Suprapubic skin (tissue), 3 donors: ENCODE data around the gene EPB41L5.

Experiments
- CTCF ChIP-seq, 2 donors: fragments of 200-600 bp in 1 of 2; fragments of 450-650 bp in 1 of 2; sonication (generic) in 1 of 2; IDR thresholded peaks; one replicate each; pipeline ENCODE4 v1.5.1; 2016 to 2019; ENCODE audit warnings: antibody characterized with exemption in 2 of 2, mild to moderate bottlenecking in 1 of 2, moderate library complexity in 1 of 2
- POLR2A ChIP-seq, 2 donors: fragments of 450-650 bp; IDR thresholded peaks; one replicate each; pipeline ENCODE4 v1.6.1; 2017; ENCODE audit warnings: antibody characterized with exemption in 2 of 2, mild to moderate bottlenecking in 2 of 2, moderate library complexity in 2 of 2

DNA sequence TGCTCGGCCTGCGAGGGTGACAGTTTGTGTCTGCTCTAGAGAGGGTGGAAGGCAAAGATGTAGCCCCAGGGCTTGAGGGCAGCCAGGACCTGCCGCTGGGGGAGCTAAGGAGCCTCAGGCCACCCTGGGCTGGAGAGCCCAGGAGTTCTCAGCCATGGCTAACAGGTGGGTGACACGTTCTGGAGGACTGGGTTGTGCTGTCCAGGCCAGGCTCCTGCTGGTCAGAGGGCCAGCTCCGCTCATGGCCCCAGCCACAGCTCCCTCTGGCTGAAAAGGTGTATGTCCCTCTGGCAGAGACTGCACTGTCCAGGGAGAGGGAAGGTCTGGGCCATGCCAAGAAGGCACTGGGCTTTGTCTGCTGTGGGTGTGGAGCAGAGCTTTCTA lies 191.1 kb downstream of the EPB41L5 start:
- TF ChIP-seq CTCF (IDR thresholded peaks at IDR 0.05) (no peak), POLR2A (IDR thresholded peaks at IDR 0.05) (no peak)
